Stimulated activated CD8-positive, alpha-beta memory T cell treated with anti-CD3 and anti-CD28 coated beads, Interleukin-2, amount 100 ng/mL, for 1 hour (primary cell): Measurements from ENCODE around the gene ZNF324.
"Not testable (repeated sequence)": the region's sequence is repeated elsewhere in the genome, so short reads cannot be mapped to it uniquely, and the experiment has no call there.

Experiments
- DNase-seq, 2 donors: peaks; one replicate each; pipeline ENCODE4 v3.0.0-alpha.2; 2020; ENCODE audit warnings: low read depth in 2 of 2

Gene ZNF324

DNA sequence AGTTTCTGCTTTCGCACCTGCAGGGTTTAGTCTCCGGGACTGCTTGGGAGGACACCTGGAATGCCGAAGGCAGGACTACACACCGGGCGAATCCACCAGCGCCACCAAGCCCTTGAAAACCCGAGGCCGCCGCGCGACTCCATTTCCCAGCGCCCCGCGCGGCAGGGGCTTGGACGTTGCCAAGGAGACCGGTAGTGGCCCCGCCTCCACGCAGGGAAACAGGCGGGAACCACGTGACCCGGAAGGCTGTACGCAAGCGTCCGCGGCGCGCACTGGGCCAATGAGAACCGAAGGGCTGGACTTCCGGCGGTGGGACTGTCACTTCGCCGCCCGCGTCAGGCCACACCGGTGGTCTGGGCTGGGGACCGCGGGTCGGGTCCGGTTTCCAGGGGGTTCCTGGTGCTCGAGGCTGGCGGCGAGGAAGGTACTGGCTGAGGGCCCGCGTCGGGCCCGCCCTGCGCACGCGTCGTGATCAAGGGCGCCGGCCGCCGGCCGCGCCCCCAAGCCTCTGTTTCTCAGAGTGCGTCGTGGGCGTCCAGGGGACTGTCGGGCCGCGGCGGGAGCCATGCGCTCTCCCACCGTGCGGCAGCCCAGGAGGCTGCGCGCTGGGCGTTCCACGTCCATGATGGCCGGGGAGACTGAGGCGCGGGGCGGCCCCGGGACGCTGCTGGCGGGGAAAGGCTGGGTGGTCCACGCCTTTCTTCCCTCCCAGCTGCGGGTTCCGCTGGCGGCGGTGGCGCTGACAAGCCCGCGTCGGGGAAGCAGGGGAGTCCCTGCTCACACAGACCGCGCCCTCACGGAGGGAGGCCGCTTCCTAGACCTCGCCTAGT is at the start of gene ZNF324:
Gene ZNF324, plus strand, starts transcription at position 321 of the 830 bp plus-strand sequence. CDS start 2,106 bp downstream, outside the sequence.
- peak; percentile 97 to 98 for DNase-seq

DNA sequence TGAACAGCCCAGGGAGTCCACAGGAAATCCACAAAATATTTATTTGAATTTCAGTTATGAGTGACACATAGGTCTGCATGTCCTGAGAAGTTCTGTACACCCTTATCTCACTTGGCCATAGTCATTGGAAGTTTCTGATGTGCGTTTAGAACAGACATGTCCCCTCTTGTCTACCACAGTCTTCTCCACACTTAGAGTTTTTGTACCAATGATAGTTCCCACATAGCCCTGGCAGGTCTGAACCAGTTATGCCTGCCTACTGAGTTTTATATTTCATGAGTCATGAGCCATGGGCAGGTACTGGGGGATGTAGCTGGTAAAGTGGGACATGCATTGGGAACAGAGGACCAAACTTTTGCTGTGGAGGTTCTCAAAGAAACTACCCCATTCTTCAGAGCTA is 38.3 kb upstream of the ZNF324 start:
- no peak for DNase-seq

DNA sequence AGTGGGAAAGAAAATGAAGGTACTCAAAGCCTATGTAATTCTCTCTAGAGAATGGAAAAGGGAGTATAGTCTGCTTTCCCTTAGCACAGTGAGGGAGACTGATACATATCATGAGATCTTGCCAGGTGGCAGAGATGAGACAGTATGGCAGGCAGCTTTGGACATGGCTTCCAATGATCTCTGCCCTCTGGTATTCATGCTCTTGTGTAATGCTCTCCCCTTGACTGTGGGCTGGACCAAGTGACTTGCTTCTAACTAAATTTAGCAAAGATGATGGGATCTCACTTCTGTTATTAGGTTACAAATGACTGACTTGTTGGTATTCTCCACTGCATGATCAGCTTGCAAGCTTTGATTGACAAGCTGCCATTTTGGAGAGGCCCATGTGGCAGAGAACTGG is 37.1 kb upstream of the ZNF324 start:
- no peak for DNase-seq

GRCh38 chr19:58434217-58434616 is 32.7 kb upstream of the ZNF324 start:
- DNase-seq = no peak

DNA sequence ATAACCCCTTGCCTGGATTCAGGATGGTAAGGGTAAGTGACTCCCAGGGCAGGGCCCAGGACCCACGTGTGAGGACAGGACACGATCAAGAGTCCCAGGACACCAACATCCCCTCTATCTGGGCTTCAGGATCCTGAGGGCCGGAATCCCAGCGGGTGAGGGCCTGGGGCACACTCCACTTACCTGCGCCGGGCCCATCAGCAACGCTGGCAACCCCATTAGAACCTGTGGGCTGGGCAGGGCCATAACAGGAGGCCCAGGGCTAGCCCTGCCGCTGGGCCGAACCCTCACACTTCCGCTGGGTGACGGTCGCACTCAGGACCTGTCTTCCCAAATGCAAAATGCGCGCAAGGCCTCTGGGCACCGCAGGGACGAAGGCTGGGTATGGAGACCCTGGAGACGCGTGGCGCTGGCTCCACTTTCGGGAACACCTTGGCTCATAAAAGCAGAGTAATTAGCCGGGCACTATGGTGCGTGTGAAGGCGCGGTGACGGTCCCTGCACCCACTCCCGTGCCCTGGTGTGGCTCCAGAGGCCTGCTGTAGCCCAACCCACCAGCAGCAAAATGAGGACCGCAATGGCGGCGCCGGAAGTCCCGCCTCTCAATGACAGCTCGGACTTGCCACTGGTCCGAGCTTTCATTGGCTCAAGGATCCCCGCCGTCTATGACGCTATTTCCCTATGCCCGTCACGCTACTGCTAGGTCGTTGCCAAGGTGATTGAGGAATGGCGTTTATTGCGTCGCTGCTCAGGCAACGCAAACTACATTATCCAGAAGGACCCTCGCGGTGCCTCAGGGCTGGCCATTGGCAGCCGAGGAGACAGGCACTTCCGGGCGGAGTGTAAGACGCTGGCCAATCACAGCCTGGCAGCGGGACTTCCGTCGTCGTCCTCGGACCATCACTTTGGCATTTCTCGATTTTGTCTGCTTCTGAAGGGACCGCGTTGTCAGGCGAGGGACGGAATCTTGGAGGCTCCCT is 27.0 kb upstream of the ZNF324 start, which contains the start of gene ZNF132:
Gene ZNF132, minus strand, starts transcription at position 578 of the 979 bp plus-strand sequence. Its CDS starts 332 bp downstream, at position 246.
- DNase-seq = peak; percentile 85 to 87

GRCh38 chr19:58440556-58440955 is 26.3 kb upstream of the ZNF324 start:
- DNase-seq = no peak

DNA sequence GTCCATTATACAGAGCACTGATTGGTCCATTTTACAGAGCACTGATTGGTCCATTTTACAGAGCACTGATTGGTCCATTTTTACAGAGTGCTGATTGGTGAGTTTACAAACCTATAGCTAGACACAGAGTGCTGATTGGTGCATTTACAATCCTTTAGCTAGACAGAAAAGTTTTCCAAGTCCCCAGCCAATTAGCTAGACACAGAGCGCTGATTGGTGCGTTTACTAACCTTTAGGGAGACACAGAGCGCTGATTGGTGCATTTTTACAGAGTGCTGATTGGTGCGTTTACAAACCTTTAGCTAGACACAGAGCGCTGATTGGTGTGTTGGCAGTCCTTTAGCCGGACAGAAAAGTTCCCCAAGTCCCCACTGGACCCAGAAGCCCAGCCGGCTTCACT is 23.9 kb upstream of the ZNF324 start:
- DNase-seq = not testable (repeated sequence)

DNA sequence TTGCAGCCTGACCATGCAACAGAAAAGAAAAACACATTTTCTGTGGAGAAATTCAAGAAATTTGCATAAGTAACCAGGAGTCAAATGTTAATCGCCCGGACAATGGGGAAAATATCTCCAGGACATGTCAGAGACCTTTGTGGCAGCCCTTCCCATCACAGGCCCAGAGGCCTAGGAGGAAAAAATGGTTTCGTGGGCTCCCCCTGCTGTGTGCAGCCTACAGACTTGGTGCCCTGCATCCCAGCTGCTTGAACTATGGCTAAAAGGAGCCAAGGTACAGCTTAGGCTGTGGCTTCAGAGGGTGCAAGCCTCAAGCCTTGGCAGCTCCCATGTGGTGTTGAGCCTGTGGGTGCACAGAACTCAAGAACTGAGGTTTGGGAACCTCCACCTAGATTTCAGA is 18.0 kb upstream of the ZNF324 start:
- not testable (repeated sequence) for DNase-seq

- DNase-seq = not testable (repeated sequence)
Measured at GRCh38 chr19:58449980-58450379, 16.9 kb upstream of the ZNF324 start.

DNA sequence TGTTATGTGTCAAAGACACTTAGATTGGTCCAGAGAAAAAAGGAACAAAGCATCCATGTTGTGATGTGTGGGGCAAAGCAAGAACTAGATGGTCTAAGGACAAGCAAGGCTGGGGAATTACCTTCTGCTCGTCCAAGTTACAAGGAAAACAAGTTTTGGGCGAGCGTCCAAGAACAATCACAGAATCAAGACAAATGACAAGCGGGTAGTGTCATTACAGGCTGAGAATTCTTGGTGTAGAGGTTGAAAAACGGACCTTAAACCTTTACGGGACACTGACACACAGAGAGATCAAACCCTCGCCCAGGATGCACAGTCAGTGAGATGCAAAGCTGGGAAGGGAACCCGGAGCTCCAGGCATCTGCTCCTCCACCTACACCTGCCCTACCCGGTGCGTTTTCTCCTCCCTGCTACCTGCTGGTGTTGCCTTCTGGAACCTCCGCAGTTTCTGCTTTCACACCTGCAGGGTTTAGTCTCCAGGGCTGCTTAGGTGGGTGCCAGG is 16.0 kb upstream of the ZNF324 start:
- DNase-seq = no peak

DNA sequence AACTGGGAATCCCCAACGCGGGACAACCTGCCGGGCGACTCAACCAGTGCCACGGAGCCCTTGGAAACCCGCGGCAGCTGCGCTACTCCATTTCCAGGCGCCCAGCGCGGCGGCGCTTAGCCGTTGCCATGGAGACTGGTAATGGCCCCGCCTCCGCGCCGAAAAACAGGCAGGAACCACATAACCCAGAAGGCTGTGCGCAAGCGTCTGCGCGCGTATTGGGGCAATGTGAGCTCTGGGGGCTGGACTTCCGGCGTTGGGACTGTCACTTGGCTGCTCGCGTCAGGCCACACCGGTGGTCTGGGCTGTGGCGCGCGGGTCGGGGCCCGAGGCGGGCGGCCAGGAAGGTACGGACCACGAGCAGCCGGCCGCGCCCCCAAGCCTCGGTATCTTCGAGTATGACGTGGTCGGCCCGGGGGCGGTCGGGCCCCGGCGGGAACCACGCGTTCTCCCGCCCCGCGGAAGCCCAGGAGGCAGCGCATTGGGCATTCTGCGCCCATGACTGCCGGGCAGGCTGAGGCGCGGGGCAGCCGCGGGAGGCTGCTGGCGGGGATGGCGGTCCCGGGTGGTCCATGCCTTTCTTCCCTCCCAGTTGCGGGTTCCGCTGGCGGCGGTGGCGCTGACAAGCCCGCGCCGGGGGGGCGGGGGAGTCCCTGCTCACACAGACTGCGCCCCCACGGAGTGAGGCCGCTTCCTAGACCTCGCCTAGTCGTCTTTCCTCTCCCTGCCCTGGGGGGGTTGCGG is 15.3 kb upstream of the ZNF324 start, which contains the start of gene ZNF324B:
Gene ZNF324B, plus strand, starts transcription at position 265 of the 744 bp plus-strand sequence. CDS start 2,080 bp downstream, outside the sequence.
- peak; percentile 93 for DNase-seq

DNA sequence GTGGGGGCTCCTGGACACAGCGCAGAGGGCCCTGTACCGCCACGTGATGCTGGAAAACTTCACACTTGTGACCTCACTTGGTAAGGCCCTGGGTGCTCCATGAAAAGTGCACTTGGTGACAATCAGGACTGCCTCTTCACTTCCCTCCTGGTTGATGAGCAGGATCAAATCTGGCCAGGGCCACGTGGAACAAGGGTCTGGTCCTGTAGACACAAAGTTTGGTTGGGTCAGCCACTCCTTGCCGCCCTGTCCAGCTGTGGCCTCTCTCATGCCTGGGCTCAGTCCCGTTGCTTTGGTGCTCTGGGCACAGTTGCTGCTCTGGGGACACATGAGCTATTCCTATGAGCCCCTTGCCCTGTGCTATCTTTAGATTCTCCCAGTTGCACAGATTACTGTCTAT is 13.1 kb upstream of the ZNF324 start:
- no peak for DNase-seq

DNA sequence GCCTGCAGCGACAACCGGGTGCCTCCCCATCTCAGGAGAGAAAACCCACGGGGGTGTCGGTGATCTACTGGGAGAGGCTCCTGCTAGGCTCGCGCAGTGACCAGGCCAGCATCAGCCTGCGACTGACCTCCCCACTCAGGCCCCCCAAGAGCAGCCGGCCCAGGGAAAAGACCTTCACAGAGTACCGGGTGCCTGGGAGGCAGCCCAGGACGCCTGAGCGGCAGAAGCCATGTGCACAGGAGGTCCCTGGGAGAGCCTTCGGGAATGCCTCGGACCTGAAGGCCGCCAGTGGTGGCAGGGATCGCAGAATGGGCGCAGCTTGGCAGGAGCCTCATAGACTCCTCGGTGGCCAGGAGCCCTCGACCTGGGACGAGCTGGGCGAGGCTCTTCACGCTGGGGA is 11.6 kb upstream of the ZNF324 start:
- no peak for DNase-seq

GRCh38 chr19:58456111-58456510 is 10.8 kb upstream of the ZNF324 start:
- DNase-seq = no peak

- DNase-seq = no peak
Measured at GRCh38 chr19:58460039-58460438, 6.8 kb upstream of the ZNF324 start.

GRCh38 chr19:58466089-58466759 is 656 bp upstream of the ZNF324 start:
- DNase-seq = no peak

- no peak for DNase-seq
Measured at GRCh38 chr19:58468216-58468839, 1.4 kb downstream of the ZNF324 start.

GRCh38 chr19:58469241-58470013 is 2.5 kb downstream of the ZNF324 start:
- no peak for DNase-seq

DNA sequence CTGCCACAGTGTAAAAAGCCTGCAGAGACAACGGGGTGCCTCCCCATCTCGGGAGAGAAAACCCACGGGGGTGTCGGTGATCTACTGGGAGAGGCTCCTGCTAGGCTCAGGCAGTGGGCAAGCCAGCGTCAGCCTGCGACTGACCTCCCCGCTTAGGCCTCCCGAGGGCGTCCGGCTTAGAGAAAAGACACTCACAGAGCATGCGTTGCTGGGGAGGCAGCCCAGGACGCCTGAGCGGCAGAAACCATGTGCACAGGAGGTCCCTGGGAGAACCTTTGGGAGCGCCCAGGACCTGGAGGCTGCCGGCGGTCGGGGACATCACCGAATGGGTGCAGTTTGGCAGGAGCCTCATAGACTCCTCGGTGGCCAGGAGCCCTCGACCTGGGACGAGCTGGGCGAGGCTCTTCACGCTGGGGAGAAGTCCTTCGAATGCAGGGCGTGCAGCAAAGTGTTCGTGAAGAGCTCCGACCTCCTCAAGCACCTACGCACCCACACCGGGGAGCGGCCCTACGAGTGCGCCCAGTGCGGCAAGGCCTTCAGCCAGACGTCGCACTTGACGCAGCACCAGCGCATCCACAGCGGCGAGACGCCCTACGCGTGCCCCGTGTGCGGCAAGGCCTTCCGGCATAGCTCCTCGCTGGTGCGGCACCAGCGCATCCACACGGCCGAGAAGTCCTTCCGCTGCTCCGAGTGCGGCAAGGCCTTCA is 4.1 kb downstream of the ZNF324 start:
- DNase-seq = not testable (repeated sequence)
